Vagina (tissue), 2 donors: ENCODE data around the gene ISG20L2. TPM values are rescaled to one million over a fixed set of nuclear protein-coding genes. Genes with fewer than 3 reads are reported as not detected.

Experiments
- DNase-seq, 2 donors: peaks; one replicate each; pipeline ENCODE4 v3.0.0-alpha.2; 2017; ENCODE audit errors: extremely low spot score in 2 of 2
- H3K27ac ChIP-seq: fragments of 200-600 bp; sonication (generic); one replicate; pipeline ENCODE4 v1.5.1; 2019
- H3K27me3 ChIP-seq: fragments of 200-600 bp; sonication (generic); one replicate; pipeline ENCODE4 v1.5.1; 2019
- H3K36me3 ChIP-seq, 2 donors: fragments of 200-600 bp; sonication (generic); one replicate each; pipeline ENCODE4 v1.5.1; 2017 to 2019
- H3K4me1 ChIP-seq: fragments of 200-600 bp; sonication (generic); one replicate; pipeline ENCODE4 v1.5.1; 2019
- H3K4me3 ChIP-seq, 2 donors: fragments of 200-600 bp; sonication (generic); 1 replicate in 1 of 2; 2 replicates in 1 of 2; pipeline ENCODE4 v1.5.1; 2016 to 2019
- H3K9me3 ChIP-seq: fragments of 200-600 bp; sonication (generic); one replicate; pipeline ENCODE4 v1.5.1; 2019
- CTCF ChIP-seq, 3 experiments: fragments of 450-650 bp in 2 of 3; fragments of 200-600 bp in 1 of 3; sonication (generic) in 1 of 3; IDR thresholded peaks; one replicate each; pipeline ENCODE4 v1.5.1; 2017 to 2019; ENCODE audit warnings: antibody characterized with exemption in 3 of 3, mild to moderate bottlenecking in 2 of 3, moderate library complexity in 2 of 3
- POLR2A ChIP-seq, 2 donors: fragments of 450-650 bp; IDR thresholded peaks; one replicate each; pipeline ENCODE4 v1.6.1; 2017; ENCODE audit warnings: antibody characterized with exemption in 2 of 2, mild to moderate bottlenecking in 2 of 2, moderate library complexity in 2 of 2
- POLR2AphosphoS5 ChIP-seq, 2 donors: sonication (generic); formaldehyde crosslinking; IDR thresholded peaks; one replicate each; pipeline ENCODE4 v1.9.0; 2017; ENCODE audit warnings: antibody characterized with exemption in 2 of 2, mild to moderate bottlenecking in 2 of 2, low read depth in 1 of 2; ENCODE audit not compliant: insufficient read depth in 1 of 2
- intact Hi-C: fragments of 100-400 bp; cut with DNase I; formaldehyde crosslinking; loops from one replicate; pipeline ENCODE4 v1.15.1; 2023
- total RNA-seq: library from RNA; depleted of rRNA; stranded (reverse); fragments of >200 nt; gene quantifications from one replicate; pipeline ENCODE4 v1.2.3, GENCODE V29; 2016

ISG20L2 gene
- total RNA-seq, 1 donor from 2014 or later, result 12.8 TPM

GRCh38 chr1:156740237-156740740, 11.7 kb upstream of the ISG20L2 start:
- no peak for DNase-seq
- Histone ChIP-seq H3K4me3 (peak overlapping the region; percentile 55 to 57), H3K9me3 (no peaks in the 10 kb centered on the region), H3K27me3 (no peaks in the 10 kb centered on the region), H3K4me1 (peaks cover 28% of the 10 kb centered on the region), H3K27ac (peak overlapping the region; percentile 80), H3K36me3 (peaks cover 0 to 43% of the 10 kb centered on the region in 2 donors)
- intact Hi-C loops, result no loop called here
- no peak for TF ChIP-seq POLR2A (IDR thresholded peaks at IDR 0.05)
- TF ChIP-seq POLR2AphosphoS5 (IDR thresholded peaks at IDR 0.05; ENCODE audit: insufficient read depth in 1 of 2, low read depth in 1 of 2), result no peak
- TF ChIP-seq CTCF (IDR thresholded peaks at IDR 0.05), result no peak

GRCh38 chr1:156738916-156739315, 10.3 kb upstream of the ISG20L2 start:
- intact Hi-C loops, result no loop called here
- Histone ChIP-seq H3K27ac (no peak overlapping the region), H3K27me3 (no peaks in the 10 kb centered on the region), H3K4me3 (no peak overlapping the region), H3K4me1 (peaks cover 21% of the 10 kb centered on the region), H3K9me3 (no peaks in the 10 kb centered on the region), H3K36me3 (peaks cover 0 to 36% of the 10 kb centered on the region in 2 donors)
- no peak for DNase-seq
- TF ChIP-seq POLR2AphosphoS5 (IDR thresholded peaks at IDR 0.05; ENCODE audit: insufficient read depth in 1 of 2, low read depth in 1 of 2), result no peak
- no peak for TF ChIP-seq CTCF (IDR thresholded peaks at IDR 0.05)
- no peak for TF ChIP-seq POLR2A (IDR thresholded peaks at IDR 0.05)

- Histone ChIP-seq H3K36me3 (peaks cover 0 to 31% of the 10 kb centered on the region in 2 donors), H3K4me1 (peaks cover 21% of the 10 kb centered on the region), H3K27me3 (no peaks in the 10 kb centered on the region), H3K9me3 (no peaks in the 10 kb centered on the region), H3K27ac (no peak overlapping the region), H3K4me3 (no peak overlapping the region)
- DNase-seq, result no peak
- TF ChIP-seq POLR2A (IDR thresholded peaks at IDR 0.05), result no peak
- no peak for TF ChIP-seq CTCF (IDR thresholded peaks at IDR 0.05)
- no peak for TF ChIP-seq POLR2AphosphoS5 (IDR thresholded peaks at IDR 0.05; ENCODE audit: insufficient read depth in 1 of 2, low read depth in 1 of 2)
- intact Hi-C loops, result no loop called here
These were observed 9.8 kb upstream of the ISG20L2 start for GRCh38 chr1:156738407-156738806.

GRCh38 chr1:156733989-156734584, 5.5 kb upstream of the ISG20L2 start:
- intact Hi-C loops, result no loop called here
- no peak overlapping the region for H3K4me3 ChIP-seq
- H3K27ac ChIP-seq, result no peak overlapping the region
- DNase-seq, result no peak
- TF ChIP-seq CTCF (IDR thresholded peaks at IDR 0.05), result no peak
- no peak for TF ChIP-seq POLR2A (IDR thresholded peaks at IDR 0.05)
- no peak for TF ChIP-seq POLR2AphosphoS5 (IDR thresholded peaks at IDR 0.05; ENCODE audit: insufficient read depth in 1 of 2, low read depth in 1 of 2)
- H3K36me3 ChIP-seq, result peaks cover 0 to 15% of the 10 kb centered on the region in 2 donors
- peaks cover 20% of the 10 kb centered on the region for H3K4me1 ChIP-seq
- H3K9me3 ChIP-seq, result no peaks in the 10 kb centered on the region
- H3K27me3 ChIP-seq, result no peaks in the 10 kb centered on the region

GRCh38 chr1:156727926-156728598, 504 bp downstream of the ISG20L2 start, which contains the start of gene METTL25B:
METTL25B (plus strand) TSS chr1:156728469; CDS start chr1:156729105, 636 bp downstream.
- Histone ChIP-seq H3K27me3 (no peaks in the 10 kb centered on the region), H3K4me3 (peak within 1 kb of the TSS; percentile 83 to 90), H3K36me3 (peaks cover 0 to 15% of the 10 kb centered on the region in 2 donors), H3K27ac (peak within 1 kb of the TSS; percentile 99), H3K9me3 (no peaks in the 10 kb centered on the region), H3K4me1 (peaks cover 59% of the 10 kb centered on the region)
- DNase-seq, result peak in 1 of 2 donors; percentile 96
- no peak for TF ChIP-seq CTCF (IDR thresholded peaks at IDR 0.05)
- peak in 1 of 2 donors; percentile 2 for TF ChIP-seq POLR2A (IDR thresholded peaks at IDR 0.05)
- intact Hi-C loops, result loop anchor here (2.0 kb wide), 1 partner anchor 23 kb away; the partner anchor contains the start of gene CRABP2
